A172 (cell line): ENCODE data around the gene ZNF771. TPM values are rescaled to one million over a fixed set of nuclear protein-coding genes. Genes with fewer than 3 reads are reported as not detected.

ENCODE experiments used
- DNase-seq: peaks from one replicate; pipeline ENCODE4 v3.0.0-alpha.2; 2015; ENCODE audit warnings: low spot score
- total RNA-seq: library from RNA; depleted of rRNA; stranded (reverse); fragments of >200 nt; shearing (Covaris generic); gene quantifications from 2 replicates; pipeline ENCODE4 v1.2.3, GENCODE V29; 2014; rRNA removed

ZNF771 gene
- total RNA-seq, 1 experiment from 2014 or later: 27.4 TPM

DNA sequence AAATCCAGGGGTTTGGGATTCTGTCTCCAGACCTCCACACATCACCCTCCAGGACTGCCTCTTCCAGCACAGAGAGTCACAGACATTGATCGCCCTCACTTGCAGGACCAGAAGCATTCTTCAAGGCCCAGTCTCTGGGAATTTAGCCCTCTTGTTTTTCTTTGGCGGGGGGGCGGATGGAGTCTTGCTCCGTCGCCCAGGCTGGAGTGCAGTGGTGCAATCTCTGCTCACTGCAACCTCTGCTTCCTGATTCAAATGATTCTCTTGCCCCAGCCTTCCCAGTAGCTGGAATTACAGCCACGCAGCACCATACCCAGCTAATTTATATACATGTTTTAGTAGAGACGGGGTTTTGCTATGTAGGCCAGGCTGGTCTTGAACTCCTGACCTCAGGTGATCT lies 56.7 kb downstream of the ZNF771 start:
- no peak for DNase-seq

Other genes starting within 250 kb of the ZNF771 start
- gene CORO1A, start 224.0 kb upstream of the ZNF771 start, total RNA-seq: 12.0 and 16.0 TPM in 2 replicates
- 246 and 504 TPM in 2 replicates for gene BOLA2B, start 213.9 kb upstream of the ZNF771 start, total RNA-seq
- 9.8 and 57.9 TPM in 2 replicates for gene SLX1A, start 213.7 kb upstream of the ZNF771 start, total RNA-seq
- 5.1 and 6.6 TPM in 2 replicates for gene SULT1A3, start 208.4 kb upstream of the ZNF771 start, total RNA-seq
- 0.03 and 0.50 TPM in 2 replicates for gene NPIPB13, start 159.1 kb upstream of the ZNF771 start, total RNA-seq
- gene CD2BP2, start 52.3 kb upstream of the ZNF771 start, total RNA-seq: 87.1 and 116 TPM in 2 replicates
- gene TBC1D10B, start 37.1 kb upstream of the ZNF771 start, total RNA-seq: 47.0 and 55.6 TPM in 2 replicates
- gene MYL11, start 32.8 kb upstream of the ZNF771 start, total RNA-seq: not detected in 2 replicates
- not detected in 2 replicates for gene SEPTIN1, start 25.0 kb upstream of the ZNF771 start, total RNA-seq
- 19.1 and 20.7 TPM in 2 replicates for gene ZNF48, start 12.2 kb upstream of the ZNF771 start, total RNA-seq
- 74.5 and 86.1 TPM in 2 replicates for gene DCTPP1, start 22.4 kb downstream of the ZNF771 start, total RNA-seq
- 4.9 and 7.2 TPM in 2 replicates for gene SEPHS2, start 38.3 kb downstream of the ZNF771 start, total RNA-seq
- gene ITGAL, start 65.1 kb downstream of the ZNF771 start, total RNA-seq: 0.17 and 0.26 TPM in 2 replicates
- gene ZNF768, start 119.0 kb downstream of the ZNF771 start, total RNA-seq: 43.7 and 61.6 TPM in 2 replicates
- 2.0 and 2.5 TPM in 2 replicates for gene ZNF747, start 127.3 kb downstream of the ZNF771 start, total RNA-seq
- gene ZNF764, start 150.8 kb downstream of the ZNF771 start, total RNA-seq: 7.3 and 8.1 TPM in 2 replicates
- gene ZNF688, start 164.1 kb downstream of the ZNF771 start, total RNA-seq: 6.9 and 11.9 TPM in 2 replicates
- not detected in 2 replicates for gene ZNF785, start 178.1 kb downstream of the ZNF771 start, total RNA-seq
- gene ZNF689, start 202.8 kb downstream of the ZNF771 start, total RNA-seq: 11.7 and 16.6 TPM in 2 replicates
- 9.1 and 13.7 TPM in 2 replicates for gene PRR14, start 243.4 kb downstream of the ZNF771 start, total RNA-seq